Measurements from ENCODE around the gene PLAAT2. TPM values are rescaled to one million over a fixed set of nuclear protein-coding genes. Genes with fewer than 3 reads are reported as not detected.

Gene PLAAT2
- total and polyA plus RNA-seq, 9 of the 15 experiments (the other 6 are each of a cell fraction or from before 2014, with no cell fraction given), result not detected

DNA sequence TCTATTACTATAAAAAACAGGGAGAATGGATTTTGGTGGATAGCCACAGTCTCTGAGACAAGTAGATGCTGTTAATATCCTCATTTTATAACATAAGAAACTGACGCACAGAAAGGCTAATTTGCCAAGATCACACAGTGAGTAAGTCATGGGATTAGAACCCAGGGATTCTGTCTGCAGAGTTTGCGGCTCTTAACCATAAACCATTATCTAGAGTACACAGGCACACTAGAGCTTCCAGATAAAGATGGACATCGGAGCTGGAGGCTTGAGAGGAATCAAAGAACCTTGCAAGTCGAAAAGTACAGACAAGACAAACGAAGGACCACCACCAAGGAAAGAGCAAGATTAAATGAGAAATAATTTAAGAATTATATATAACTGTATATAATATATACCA is 46.0 kb downstream of the PLAAT2 start (continued):
- TF ChIP-seq, protein P1, sequence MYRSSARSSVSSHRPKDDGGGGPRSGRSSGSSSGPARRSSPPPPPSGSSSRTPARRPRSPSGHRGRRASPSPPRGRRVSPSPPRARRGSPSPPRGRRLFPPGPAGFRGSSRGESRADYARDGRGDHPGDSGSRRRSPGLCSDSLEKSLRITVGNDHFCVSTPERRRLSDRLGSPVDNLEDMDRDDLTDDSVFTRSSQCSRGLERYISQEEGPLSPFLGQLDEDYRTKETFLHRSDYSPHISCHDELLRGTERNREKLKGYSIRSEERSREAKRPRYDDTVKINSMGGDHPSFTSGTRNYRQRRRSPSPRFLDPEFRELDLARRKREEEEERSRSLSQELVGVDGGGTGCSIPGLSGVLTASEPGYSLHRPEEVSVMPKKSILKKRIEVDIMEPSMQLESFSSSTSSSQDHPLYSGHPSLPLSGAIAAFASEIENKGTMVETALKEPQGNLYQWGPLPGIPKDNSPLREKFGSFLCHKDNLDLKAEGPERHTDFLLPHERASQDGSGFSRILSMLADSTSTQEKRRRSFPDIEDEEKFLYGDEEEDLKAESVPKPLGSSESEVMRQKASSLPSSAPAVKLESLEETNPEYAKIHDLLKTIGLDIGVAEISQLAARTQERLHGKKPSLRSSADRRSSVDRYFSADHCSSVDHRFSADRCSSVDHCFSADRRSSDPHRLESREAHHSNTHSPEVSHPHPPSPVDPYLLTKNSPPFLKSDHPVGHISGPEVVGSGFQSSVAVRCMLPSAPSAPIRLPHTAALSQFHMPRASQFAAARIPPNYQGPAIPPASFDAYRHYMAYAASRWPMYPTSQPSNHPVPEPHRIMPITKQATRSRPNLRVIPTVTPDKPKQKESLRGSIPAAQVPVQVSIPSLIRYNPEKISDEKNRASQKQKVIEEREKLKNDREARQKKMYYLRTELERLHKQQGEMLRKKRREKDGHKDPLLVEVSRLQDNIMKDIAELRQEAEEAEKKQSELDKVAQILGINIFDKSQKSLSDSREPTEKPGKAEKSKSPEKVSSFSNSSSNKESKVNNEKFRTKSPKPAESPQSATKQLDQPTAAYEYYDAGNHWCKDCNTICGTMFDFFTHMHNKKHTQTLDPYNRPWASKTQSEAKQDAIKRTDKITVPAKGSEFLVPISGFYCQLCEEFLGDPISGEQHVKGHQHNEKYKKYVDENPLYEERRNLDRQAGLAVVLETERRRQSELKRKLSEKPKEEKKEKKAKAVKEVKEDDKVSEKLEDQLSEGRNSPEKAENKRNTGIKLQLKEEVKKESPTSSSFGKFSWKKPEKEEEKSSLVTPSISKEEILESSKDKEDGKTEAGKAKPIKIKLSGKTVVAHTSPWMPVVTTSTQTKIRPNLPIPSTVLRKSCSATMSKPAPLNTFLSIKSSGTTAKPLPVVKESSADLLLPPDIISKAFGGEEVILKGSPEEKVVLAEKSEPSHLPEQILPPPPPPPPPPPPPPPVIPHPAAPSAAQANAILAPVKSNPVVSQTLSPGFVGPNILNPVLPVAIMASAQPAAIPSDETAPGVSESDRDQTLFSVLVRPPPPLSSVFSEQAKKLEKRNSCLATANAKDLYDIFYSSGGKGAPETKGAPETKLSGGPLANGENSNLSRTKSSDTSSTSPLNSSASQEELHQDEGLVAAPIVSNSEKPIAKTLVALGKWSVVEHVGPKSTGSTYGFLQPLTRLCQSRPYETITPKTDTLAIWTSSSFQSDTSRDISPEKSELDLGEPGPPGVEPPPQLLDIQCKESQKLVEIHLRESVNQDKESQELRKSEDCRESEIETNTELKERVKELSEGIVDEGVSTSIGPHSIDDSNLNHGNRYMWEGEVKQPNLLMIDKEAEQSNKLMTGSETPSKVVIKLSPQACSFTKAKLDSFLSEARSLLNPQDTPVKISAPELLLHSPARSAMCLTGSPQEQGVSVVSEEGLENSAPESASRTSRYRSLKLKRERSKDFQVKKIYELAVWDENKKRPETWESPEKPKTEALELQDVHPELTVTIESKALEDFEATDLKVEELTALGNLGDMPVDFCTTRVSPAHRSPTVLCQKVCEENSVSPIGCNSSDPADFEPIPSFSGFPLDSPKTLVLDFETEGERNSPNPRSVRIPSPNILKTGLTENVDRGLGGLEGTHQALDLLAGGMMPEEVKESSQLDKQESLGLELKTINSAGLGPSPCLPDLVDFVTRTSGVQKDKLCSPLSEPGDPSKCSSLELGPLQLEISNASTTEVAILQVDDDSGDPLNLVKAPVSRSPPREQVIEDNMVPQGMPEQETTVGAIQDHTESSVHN (IDR thresholded peaks at IDR 0.05; ENCODE audit: borderline replicate concordance in 1 of 2, low read depth in 1 of 2), result no peak
- TF ChIP-seq, protein P2, sequence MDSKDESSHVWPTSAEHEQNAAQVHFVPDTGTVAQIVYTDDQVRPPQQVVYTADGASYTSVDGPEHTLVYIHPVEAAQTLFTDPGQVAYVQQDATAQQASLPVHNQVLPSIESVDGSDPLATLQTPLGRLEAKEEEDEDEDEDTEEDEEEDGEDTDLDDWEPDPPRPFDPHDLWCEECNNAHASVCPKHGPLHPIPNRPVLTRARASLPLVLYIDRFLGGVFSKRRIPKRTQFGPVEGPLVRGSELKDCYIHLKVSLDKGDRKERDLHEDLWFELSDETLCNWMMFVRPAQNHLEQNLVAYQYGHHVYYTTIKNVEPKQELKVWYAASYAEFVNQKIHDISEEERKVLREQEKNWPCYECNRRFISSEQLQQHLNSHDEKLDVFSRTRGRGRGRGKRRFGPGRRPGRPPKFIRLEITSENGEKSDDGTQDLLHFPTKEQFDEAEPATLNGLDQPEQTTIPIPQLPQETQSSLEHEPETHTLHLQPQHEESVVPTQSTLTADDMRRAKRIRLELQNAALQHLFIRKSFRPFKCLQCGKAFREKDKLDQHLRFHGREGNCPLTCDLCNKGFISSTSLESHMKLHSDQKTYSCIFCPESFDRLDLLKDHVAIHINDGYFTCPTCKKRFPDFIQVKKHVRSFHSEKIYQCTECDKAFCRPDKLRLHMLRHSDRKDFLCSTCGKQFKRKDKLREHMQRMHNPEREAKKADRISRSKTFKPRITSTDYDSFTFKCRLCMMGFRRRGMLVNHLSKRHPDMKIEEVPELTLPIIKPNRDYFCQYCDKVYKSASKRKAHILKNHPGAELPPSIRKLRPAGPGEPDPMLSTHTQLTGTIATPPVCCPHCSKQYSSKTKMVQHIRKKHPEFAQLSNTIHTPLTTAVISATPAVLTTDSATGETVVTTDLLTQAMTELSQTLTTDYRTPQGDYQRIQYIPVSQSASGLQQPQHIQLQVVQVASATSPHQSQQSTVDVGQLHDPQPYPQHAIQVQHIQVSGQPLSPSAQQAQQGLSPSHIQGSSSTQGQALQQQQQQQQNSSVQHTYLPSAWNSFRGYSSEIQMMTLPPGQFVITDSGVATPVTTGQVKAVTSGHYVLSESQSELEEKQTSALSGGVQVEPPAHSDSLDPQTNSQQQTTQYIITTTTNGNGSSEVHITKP (IDR thresholded peaks at IDR 0.05; ENCODE audit: partially characterized antibody), result no peak
- TF ChIP-seq KHSRP (IDR thresholded peaks at IDR 0.05) (no peak), ZNF586 (CRISPR knock-in tag; conservative IDR thresholded peaks at IDR 0.05) (no peak), CSDE1 (IDR thresholded peaks at IDR 0.05) (no peak), NCOA6 (IDR thresholded peaks at IDR 0.05) (no peak), ZZZ3 (IDR thresholded peaks at IDR 0.05) (no peak), ZNF124 (CRISPR knock-in tag; IDR thresholded peaks at IDR 0.05) (no peak), NUFIP1 (IDR thresholded peaks at IDR 0.05; ENCODE audit: partially characterized antibody) (no peak), ZNF121 (CRISPR knock-in tag; conservative IDR thresholded peaks at IDR 0.05) (no peak), PRPF4 (IDR thresholded peaks at IDR 0.05; ENCODE audit: insufficient read depth, low read depth, low read length, poor library complexity, severe bottlenecking) (no peak), ETS2 (tag; IDR thresholded peaks at IDR 0.05; ENCODE audit: borderline replicate concordance, poor library complexity, severe bottlenecking) (no peak), CBFA2T3 (IDR thresholded peaks at IDR 0.05) (peak; percentile 94)
- TF ChIP-seq, protein P3, sequence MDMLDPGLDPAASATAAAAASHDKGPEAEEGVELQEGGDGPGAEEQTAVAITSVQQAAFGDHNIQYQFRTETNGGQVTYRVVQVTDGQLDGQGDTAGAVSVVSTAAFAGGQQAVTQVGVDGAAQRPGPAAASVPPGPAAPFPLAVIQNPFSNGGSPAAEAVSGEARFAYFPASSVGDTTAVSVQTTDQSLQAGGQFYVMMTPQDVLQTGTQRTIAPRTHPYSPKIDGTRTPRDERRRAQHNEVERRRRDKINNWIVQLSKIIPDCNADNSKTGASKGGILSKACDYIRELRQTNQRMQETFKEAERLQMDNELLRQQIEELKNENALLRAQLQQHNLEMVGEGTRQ (CRISPR knock-in tag; IDR thresholded peaks at IDR 0.05), result no peak
- TF ChIP-seq, protein P4, sequence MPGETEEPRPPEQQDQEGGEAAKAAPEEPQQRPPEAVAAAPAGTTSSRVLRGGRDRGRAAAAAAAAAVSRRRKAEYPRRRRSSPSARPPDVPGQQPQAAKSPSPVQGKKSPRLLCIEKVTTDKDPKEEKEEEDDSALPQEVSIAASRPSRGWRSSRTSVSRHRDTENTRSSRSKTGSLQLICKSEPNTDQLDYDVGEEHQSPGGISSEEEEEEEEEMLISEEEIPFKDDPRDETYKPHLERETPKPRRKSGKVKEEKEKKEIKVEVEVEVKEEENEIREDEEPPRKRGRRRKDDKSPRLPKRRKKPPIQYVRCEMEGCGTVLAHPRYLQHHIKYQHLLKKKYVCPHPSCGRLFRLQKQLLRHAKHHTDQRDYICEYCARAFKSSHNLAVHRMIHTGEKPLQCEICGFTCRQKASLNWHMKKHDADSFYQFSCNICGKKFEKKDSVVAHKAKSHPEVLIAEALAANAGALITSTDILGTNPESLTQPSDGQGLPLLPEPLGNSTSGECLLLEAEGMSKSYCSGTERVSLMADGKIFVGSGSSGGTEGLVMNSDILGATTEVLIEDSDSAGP (CRISPR knock-in tag; IDR thresholded peaks at IDR 0.05), result no peak

All from K562 (cell line).